IPS DF 6.9 (cell line): ENCODE measurements around the gene ZNF286A.
A peak's percentile ranks its signal among the peaks of the same experiment; 100 is the strongest.
"Not testable (repeated sequence)": the region's sequence is repeated elsewhere in the genome, so short reads cannot be mapped to it uniquely, and the experiment has no call there.

Source experiments
- DNase-seq: peaks from one replicate; pipeline ENCODE4 v3.0.0-alpha.2; 2013; ENCODE audit warnings: low read depth, low spot score
- H3K27ac ChIP-seq: one replicate; pipeline ENCODE4 v1.5.1; 2013; ENCODE audit warnings: low read length, control low read depth
- H3K27me3 ChIP-seq: 2 replicates; pipeline ENCODE4 v1.6.1; 2013; ENCODE audit warnings: mild to moderate bottlenecking, low read length; ENCODE audit not compliant: control insufficient read depth, insufficient read depth
- H3K36me3 ChIP-seq: 2 replicates; pipeline ENCODE4 v1.6.1; 2013; ENCODE audit warnings: low read length; ENCODE audit not compliant: control insufficient read depth, insufficient read depth
- H3K4me1 ChIP-seq: 2 replicates; pipeline ENCODE4 v1.6.1; 2013; ENCODE audit warnings: low read length; ENCODE audit not compliant: control insufficient read depth, insufficient read depth
- H3K4me3 ChIP-seq: 2 replicates; pipeline ENCODE4 v1.5.1; 2013; ENCODE audit warnings: mild to moderate bottlenecking, low read length
- H3K9me3 ChIP-seq: 2 replicates; pipeline ENCODE4 v1.6.1; 2013; ENCODE audit warnings: low read length, inconsistent platforms; ENCODE audit not compliant: control insufficient read depth, insufficient read depth
- WGBS: extraction: QIAGEN DNeasy Blood & Tissue Kit; methylation state at CpG from one replicate; pipeline ENCODE4 v1.1.7; 2013; ENCODE audit warnings: mixed read lengths, missing lambda C conversion rate; ENCODE audit not compliant: insufficient read length, insufficient coverage; 5-methylcytosine and 5-hydroxymethylcytosine counted together

ZNF286A gene

GRCh38 chr17:15699413-15699924 lies at the start of gene ZNF286A:
Gene ZNF286A, plus strand, starts transcription at chr17:15699752. Its CDS starts 578 bp downstream, at chr17:15700330.
- not testable (repeated sequence) for H3K4me1 ChIP-seq, H3K36me3 ChIP-seq, H3K27me3 ChIP-seq, H3K9me3 ChIP-seq, H3K27ac ChIP-seq
- H3K4me3 ChIP-seq = peak within 1 kb of the TSS; percentile 50; the same call in 1 of the 2 replicates
- peak; percentile 99 for DNase-seq
- no CpG with 5 or more reads among the region's 44 CpGs for WGBS

DNA sequence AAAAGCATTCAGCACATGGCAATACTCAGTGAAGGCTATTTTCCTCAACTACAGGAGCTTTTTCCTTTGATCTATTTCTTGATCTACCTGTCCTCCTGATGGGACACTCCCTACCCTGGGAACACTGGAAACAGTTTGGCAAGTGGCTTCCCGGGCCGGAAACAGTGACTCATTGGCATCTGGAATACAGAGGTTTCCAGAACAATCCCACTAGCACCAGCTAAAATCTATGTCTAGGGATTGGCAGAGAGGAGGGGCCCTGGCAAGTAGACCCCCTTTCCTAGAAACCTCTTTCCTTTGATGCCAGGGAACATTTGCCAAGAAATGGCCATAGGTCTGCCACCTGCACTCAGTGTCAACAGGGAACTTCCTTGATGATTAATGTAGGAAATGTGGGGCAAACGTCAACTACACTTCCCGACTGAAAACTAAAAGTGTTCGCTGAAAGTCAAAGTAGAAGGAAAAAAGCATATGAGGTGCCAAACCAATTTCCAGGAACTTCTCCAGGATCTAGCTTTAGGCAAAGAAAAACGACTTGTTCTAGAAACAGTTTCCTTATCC lies 49.6 kb upstream of the ZNF286A start:
- no peaks in the 10 kb centered on the region for H3K27me3 ChIP-seq
- no peaks in the 10 kb centered on the region; the same call in 1 of the 2 replicates for H3K4me1 ChIP-seq
- DNase-seq = no peak
- H3K4me3 ChIP-seq = no peak overlapping the region
- no peaks in the 10 kb centered on the region; the same call in 1 of the 2 replicates for H3K9me3 ChIP-seq
- no peaks in the 10 kb centered on the region for H3K36me3 ChIP-seq
- WGBS = no CpG with 5 or more reads among the region's 6 CpGs
- no peak overlapping the region for H3K27ac ChIP-seq

DNA sequence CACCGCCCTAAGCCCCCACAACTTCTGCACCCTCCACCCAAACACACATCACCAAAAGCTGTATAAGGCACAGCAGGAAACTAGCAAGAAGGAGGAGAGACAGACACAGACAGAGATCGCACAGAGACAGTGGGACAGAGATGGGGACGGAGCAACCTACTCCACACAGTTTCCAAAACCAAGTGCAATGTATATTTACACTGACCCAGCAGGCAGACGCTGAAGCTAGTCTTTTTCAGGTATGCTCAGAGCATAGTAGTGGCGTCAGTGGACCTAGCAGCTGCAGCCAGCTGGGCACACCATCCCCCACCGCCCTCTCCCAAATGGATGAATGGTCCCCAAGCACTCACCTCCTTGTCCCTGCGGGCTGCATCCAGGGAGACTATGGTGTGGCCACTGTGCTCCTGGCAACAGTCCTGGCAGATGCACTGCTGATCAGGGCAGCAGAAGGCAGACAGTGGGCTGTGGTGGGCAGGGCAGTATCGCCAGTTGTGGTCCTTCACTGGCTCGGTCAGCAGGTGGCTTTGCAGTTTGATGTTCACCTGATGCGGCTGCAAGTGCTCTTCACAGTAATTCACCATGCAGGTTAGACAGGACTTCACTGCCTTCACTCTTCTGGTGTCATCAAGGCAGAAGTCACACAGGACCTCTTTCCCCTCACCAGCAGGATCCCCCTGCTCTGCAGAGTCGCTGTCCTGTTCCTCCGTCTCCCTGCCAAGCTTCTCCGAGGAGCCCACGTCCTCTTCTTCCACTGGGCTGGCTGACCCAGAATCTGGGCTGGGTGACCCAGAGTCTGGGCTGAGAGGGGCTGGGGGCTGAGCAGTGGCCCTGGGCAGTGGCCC lies 48.6 kb upstream of the ZNF286A start:
- no peak for DNase-seq
- no peak overlapping the region for H3K27ac ChIP-seq
- no peaks in the 10 kb centered on the region; the same call in 1 of the 2 replicates for H3K4me1 ChIP-seq
- H3K9me3 ChIP-seq = no peaks in the 10 kb centered on the region; the same call in 1 of the 2 replicates
- H3K36me3 ChIP-seq = no peaks in the 10 kb centered on the region
- no CpG with 5 or more reads among the region's 14 CpGs for WGBS
- no peaks in the 10 kb centered on the region for H3K27me3 ChIP-seq
- no peak overlapping the region for H3K4me3 ChIP-seq

GRCh38 chr17:15651583-15652110 lies 47.9 kb upstream of the ZNF286A start:
- WGBS = no CpG with 5 or more reads among the region's 8 CpGs

DNA sequence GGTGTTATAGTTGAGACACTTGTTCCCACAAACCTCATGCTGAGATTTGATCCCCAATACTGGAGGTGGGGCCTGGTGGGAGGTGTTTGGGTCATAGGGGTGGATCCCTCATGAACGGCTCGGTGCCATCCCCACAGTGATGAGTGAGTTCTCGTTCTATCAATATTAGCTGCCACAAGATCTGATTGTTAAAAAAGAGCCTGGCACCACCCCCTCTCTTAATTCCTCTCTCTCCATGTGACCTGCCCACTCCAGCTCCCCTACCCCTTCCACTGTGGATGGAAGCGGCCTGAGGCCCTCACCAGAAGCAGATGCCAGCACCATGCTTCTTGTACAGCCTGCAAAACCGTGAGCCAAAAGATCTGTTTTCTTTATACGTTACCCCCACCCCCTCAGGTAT lies 46.6 kb upstream of the ZNF286A start:
- Histone ChIP-seq H3K4me3 (no peak overlapping the region), H3K27ac (no peak overlapping the region), H3K4me1 (no peaks in the 10 kb centered on the region; the same call in 1 of the 2 replicates), H3K9me3 (no peaks in the 10 kb centered on the region; the same call in 1 of the 2 replicates), H3K27me3 (no peaks in the 10 kb centered on the region), H3K36me3 (no peaks in the 10 kb centered on the region; the same call in 1 of the 2 replicates)
- no peak for DNase-seq
- WGBS = no CpG with 5 or more reads among the region's 6 CpGs

More at GRCh38 chr17:15651583-15652110, 47.9 kb upstream of the ZNF286A start:
- Histone ChIP-seq H3K4me1 (no peaks in the 10 kb centered on the region; the same call in 1 of the 2 replicates), H3K4me3 (no peak overlapping the region), H3K9me3 (no peaks in the 10 kb centered on the region; the same call in 1 of the 2 replicates), H3K36me3 (no peaks in the 10 kb centered on the region), H3K27ac (no peak overlapping the region), H3K27me3 (no peaks in the 10 kb centered on the region)
- no peak for DNase-seq

- no CpG with 5 or more reads among the region's 3 CpGs for WGBS
- H3K9me3 ChIP-seq, H3K36me3 ChIP-seq, H3K27me3 ChIP-seq, DNase-seq, H3K4me1 ChIP-seq, H3K4me3 ChIP-seq, H3K27ac ChIP-seq: not testable (repeated sequence)
These were observed 45.2 kb upstream of the ZNF286A start for GRCh38 chr17:15654401-15654800.

GRCh38 chr17:15654886-15655561 lies 44.5 kb upstream of the ZNF286A start:
- no peak for DNase-seq
- Histone ChIP-seq H3K4me3 (no peak overlapping the region), H3K4me1 (no peaks in the 10 kb centered on the region; the same call in 1 of the 2 replicates), H3K27ac (no peak overlapping the region), H3K36me3 (no peaks in the 10 kb centered on the region; the same call in 1 of the 2 replicates), H3K9me3 (no peaks in the 10 kb centered on the region; the same call in 1 of the 2 replicates), H3K27me3 (no peaks in the 10 kb centered on the region)
- no CpG with 5 or more reads among the region's 3 CpGs for WGBS

DNA sequence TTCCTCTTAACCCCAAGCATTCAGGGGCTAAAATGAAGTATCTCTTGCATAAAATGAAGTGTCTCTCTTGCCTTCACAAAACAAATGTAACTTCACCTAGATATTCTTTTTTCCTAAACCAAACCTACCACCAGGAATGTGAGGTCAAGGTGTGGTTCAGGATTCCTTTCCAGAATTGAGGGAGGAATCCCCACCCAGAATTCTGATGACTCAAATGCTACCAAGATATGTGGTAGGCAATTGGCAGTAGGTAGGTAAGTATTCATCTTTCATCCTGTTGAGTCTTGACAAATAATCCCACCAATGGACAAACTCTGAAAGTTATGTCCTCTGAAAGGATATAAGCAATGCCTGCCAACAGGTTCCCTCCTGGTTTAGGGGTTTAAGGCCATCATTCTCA lies 41.7 kb upstream of the ZNF286A start:
- DNase-seq = no peak
- no peaks in the 10 kb centered on the region; the same call in 1 of the 2 replicates for H3K9me3 ChIP-seq
- no peaks in the 10 kb centered on the region; the same call in 1 of the 2 replicates for H3K36me3 ChIP-seq
- H3K27ac ChIP-seq = no peak overlapping the region
- H3K4me1 ChIP-seq = no peaks in the 10 kb centered on the region
- no peak overlapping the region for H3K4me3 ChIP-seq
- no peaks in the 10 kb centered on the region for H3K27me3 ChIP-seq

GRCh38 chr17:15658296-15658695 lies 41.3 kb upstream of the ZNF286A start:
- no peak for DNase-seq
- H3K4me1 ChIP-seq = no peaks in the 10 kb centered on the region
- H3K4me3 ChIP-seq = no peak overlapping the region
- no peak overlapping the region for H3K27ac ChIP-seq
- H3K36me3 ChIP-seq = no peaks in the 10 kb centered on the region; the same call in 1 of the 2 replicates
- no peaks in the 10 kb centered on the region; the same call in 1 of the 2 replicates for H3K9me3 ChIP-seq
- no peaks in the 10 kb centered on the region for H3K27me3 ChIP-seq
- no CpG with 5 or more reads among the region's 3 CpGs for WGBS

GRCh38 chr17:15659236-15659635 lies 40.3 kb upstream of the ZNF286A start:
- no peak overlapping the region for H3K27ac ChIP-seq

More at GRCh38 chr17:15659236-15659635, 40.3 kb upstream of the ZNF286A start:
- Histone ChIP-seq H3K4me3 (no peak overlapping the region), H3K9me3 (no peaks in the 10 kb centered on the region), H3K4me1 (no peaks in the 10 kb centered on the region), H3K27me3 (no peaks in the 10 kb centered on the region), H3K36me3 (no peaks in the 10 kb centered on the region; the same call in 1 of the 2 replicates)
- DNase-seq = no peak
- no CpG with 5 or more reads among the region's 6 CpGs for WGBS
